AG04449 (cell line): ENCODE data around the gene TAF9B.
"Not testable (repeated sequence)": the region's sequence is repeated elsewhere in the genome, so short reads cannot be mapped to it uniquely, and the experiment has no call there.

Source experiments
- CTCF ChIA-PET: fragments of 350-600 bp; formaldehyde crosslinking; extraction: SDS; loops from one replicate; lab custom pipeline; 2021; ENCODE audit warnings: antibody characterized with exemption; lab: Yijun Ruan, JAX
- POLR2A ChIA-PET: fragments of 400-600, 350-600 bp; formaldehyde crosslinking; extraction: SDS; loops from one replicate; lab custom pipeline; 2020; ENCODE audit warnings: antibody characterized with exemption, inconsistent platforms; lab: Yijun Ruan, JAX
- DNase-seq: peaks from one replicate; pipeline ENCODE4 v3.0.0-alpha.2; 2010; ENCODE audit warnings: low read depth, low spot score
- H3K4me3 ChIP-seq: 2 replicates; pipeline ENCODE4 v1.5.1; 2011; ENCODE audit warnings: low read depth, mild to moderate bottlenecking, control low read depth, low read length
- TF ChIP-seq, protein P1 (sequence below): IDR thresholded peaks from one replicate; pipeline ENCODE4 v1.5.1; 2011; ENCODE audit warnings: mild to moderate bottlenecking, moderate library complexity, low read length, control low read depth, inconsistent platforms; ENCODE audit not compliant: insufficient read depth; ENCODE audit errors: missing control alignments

TAF9B gene

DNA sequence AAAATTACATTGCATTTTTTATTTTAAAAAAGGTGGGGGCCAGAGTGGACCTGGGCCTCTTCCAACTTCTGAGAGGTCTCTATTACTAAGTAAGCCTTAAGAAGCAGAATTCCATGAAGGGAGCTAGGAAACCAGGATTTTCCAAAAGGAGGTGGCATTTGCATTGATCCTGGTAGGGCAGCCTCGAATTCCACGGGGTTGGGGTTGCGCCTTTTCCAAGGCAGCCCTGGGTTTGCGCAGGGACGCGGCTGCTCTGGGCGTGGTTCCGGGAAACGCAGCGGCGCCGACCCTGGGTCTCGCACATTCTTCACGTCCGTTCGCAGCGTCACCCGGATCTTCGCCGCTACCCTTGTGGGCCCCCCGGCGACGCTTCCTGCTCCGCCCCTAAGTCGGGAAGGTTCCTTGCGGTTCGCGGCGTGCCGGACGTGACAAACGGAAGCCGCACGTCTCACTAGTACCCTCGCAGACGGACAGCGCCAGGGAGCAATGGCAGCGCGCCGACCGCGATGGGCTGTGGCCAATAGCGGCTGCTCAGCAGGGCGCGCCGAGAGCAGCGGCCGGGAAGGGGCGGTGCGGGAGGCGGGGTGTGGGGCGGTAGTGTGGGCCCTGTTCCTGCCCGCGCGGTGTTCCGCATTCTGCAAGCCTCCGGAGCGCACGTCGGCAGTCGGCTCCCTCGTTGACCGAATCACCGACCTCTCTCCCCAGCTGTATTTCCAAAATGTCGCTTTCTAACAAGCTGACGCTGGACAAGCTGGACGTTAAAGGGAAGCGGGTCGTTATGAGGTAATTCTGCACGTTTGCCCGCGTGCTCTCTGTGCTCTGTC, 35.6 kb downstream of the TAF9B start, which contains the start of gene PGK1:
Gene PGK1 (plus strand): TSS at position 626 of the 824 bp plus-strand sequence. CDS start 93 bp downstream, at position 719.
- H3K4me3 ChIP-seq: peak within 1 kb of the TSS; percentile 76
- CTCF ChIA-PET: no interaction called here
- POLR2A ChIA-PET: no interaction called here
- peak; percentile 90 for DNase-seq
- TF ChIP-seq, protein P1, sequence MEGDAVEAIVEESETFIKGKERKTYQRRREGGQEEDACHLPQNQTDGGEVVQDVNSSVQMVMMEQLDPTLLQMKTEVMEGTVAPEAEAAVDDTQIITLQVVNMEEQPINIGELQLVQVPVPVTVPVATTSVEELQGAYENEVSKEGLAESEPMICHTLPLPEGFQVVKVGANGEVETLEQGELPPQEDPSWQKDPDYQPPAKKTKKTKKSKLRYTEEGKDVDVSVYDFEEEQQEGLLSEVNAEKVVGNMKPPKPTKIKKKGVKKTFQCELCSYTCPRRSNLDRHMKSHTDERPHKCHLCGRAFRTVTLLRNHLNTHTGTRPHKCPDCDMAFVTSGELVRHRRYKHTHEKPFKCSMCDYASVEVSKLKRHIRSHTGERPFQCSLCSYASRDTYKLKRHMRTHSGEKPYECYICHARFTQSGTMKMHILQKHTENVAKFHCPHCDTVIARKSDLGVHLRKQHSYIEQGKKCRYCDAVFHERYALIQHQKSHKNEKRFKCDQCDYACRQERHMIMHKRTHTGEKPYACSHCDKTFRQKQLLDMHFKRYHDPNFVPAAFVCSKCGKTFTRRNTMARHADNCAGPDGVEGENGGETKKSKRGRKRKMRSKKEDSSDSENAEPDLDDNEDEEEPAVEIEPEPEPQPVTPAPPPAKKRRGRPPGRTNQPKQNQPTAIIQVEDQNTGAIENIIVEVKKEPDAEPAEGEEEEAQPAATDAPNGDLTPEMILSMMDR: no peak

DNA sequence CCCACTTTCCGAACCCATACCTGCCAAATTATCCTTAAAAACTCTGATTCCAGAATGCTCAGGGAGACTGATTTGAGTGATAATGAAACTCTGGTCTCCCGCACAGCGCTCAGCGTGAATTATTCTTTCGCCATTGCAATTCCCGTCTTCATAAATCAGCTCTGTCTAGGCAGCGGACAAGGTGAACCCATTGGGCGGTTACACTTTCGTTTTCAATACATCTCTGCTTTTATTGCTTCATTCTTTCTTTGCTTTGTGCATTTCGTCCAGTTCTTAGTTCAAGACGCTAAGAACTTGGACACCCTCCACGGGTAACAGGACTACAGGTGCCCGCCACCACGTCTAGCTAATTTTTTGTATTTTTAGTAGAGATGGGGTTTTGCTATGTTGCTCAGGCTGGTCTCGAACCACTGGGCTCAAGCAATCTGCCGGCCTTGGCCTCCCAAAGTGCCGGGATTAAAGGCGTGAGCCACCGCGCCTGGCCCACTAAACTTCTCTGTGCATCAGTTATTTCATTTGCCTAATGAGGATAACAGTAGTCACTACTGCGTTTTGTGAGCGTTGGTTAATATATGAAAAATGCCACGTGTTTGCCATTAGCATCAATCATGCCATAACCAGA, 36.3 kb downstream of the TAF9B start:
- peak overlapping the region; percentile 51 for H3K4me3 ChIP-seq
- ChIA-PET POLR2A (no interaction called here), CTCF (interaction anchor here (1.0 to 1.2 kb wide), 2 partner anchors 11 to 13 kb away, joined by 3 read pairs; no protein-coding TSS in a partner anchor)
- TF ChIP-seq, protein P1: no peak
- no peak for DNase-seq

DNA sequence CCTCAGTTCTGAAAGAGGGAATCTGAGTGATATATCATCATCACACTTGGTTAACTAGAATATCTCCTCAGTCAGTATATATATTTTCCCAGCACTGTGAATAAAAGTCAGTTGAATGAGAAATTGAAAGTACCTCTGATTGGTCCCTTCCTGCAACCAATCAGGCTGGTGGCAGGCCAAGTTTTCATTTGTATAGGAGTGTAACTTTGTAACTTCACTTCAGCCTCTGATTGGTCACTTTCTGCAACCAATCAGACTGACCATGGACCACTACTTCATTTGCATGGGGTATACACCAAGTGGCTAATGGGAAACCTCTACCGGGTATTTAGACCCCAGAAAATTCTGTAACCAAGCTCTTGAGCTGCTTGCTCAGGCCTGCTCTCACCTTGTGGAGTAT, 37.4 kb downstream of the TAF9B start:
- TF ChIP-seq, protein P1: no peak
- no peak for DNase-seq
- POLR2A ChIA-PET: no interaction called here
- H3K4me3 ChIP-seq: no peak overlapping the region
- CTCF ChIA-PET: interaction anchor here (1.0 to 1.2 kb wide), 3 partner anchors 9 to 192 kb away, joined by 3 read pairs; partner anchors contain the start of gene ATP7A

DNA sequence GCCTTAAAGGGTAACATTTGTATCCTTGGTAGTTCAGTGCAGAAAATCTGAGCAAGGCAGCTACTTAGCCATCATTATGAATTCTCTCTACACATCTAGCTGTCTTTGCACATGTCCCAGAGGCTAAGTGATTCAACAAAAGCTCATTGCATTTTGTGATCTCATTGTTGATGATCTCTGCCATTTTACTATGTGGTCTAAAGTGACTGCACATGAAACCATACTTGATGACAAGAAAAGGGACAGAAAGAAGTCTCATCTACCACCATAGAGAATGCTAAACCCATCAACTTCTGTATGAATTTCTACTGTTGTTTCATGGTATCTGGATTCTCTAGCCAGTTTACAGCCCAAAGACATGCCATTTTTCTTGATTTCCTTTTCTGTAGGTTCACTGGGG, 41.3 kb downstream of the TAF9B start:
- TF ChIP-seq, protein P1: no peak
- H3K4me3 ChIP-seq: no peak overlapping the region
- ChIA-PET CTCF (no interaction called here), POLR2A (no interaction called here)
- DNase-seq: no peak

DNA sequence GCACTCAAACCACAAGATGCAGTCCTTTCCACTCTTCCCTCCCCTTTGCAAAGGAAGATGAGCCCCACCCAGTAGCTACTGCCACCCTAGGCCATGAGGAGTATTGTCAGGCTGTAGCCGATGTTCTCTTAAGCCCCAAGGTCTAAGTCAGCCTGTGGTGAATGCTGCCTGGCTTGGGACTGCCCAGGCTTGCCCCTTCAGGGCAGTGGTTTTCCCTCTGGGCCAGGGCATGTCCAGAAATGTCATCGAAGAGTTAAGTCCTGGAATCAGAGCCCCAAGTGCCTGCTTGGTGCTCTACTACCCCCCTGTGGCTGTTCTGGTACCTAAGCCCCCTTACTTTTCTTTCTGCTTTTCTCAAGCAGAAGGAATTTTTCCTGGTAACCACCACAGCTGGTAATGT, 47.2 kb downstream of the TAF9B start:
- TF ChIP-seq, protein P1: peak; percentile 25
- POLR2A ChIA-PET: no interaction called here
- DNase-seq: no peak

DNA sequence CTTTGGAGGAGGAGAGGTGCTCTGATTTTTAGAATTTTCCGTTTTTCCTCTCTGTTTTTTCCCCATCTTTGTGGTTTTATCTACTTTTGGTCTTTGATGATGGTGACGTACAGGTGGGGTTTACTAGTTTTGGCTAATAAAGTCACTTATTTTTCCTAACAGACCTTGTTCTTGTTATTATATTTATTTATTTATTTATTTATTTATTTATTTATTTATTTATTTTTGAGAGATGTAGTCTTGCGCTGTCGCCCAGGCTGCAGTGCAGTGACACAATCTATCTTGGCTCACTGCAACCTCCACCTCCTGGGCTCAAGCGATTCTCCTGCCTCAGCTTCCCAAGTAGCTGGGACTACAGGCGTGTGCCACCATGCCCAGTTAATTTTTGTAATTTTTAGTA, 58.0 kb downstream of the TAF9B start:
- POLR2A ChIA-PET, H3K4me3 ChIP-seq, DNase-seq, CTCF ChIA-PET: not testable (repeated sequence)

More for the DNA sequence above, 47.2 kb downstream of the TAF9B start:
- CTCF ChIA-PET: interaction anchor here (0.8 to 1.3 kb wide), 3 partner anchors 10 to 1814 kb away, joined by 3 to 4 read pairs (median 4); partner anchors contain the start of gene COX7B
- no peak overlapping the region for H3K4me3 ChIP-seq
